Glutamatergic neuron (in vitro differentiated cells): ENCODE data around the gene GRHL3. TPM values are rescaled to one million over a fixed set of nuclear protein-coding genes. Genes with fewer than 3 reads are reported as not detected.

Source experiments
- DNase-seq: peaks from one replicate; pipeline ENCODE4 v3.0.0; 2022
- H3K27ac Mint-ChIP-seq: one replicate; pipeline ENCODE4 v1.8.0; 2020; ENCODE audit warnings: mild to moderate bottlenecking, mixed read lengths, inconsistent platforms; ENCODE audit not compliant: unreplicated experiment
- H3K27me3 Mint-ChIP-seq: one replicate; pipeline ENCODE4 v1.8.0; 2020; ENCODE audit warnings: mild to moderate bottlenecking, moderate library complexity, mixed read lengths, inconsistent platforms; ENCODE audit not compliant: unreplicated experiment
- H3K36me3 Mint-ChIP-seq: one replicate; pipeline ENCODE4 v1.8.0; 2020; ENCODE audit warnings: mild to moderate bottlenecking, mixed read lengths, inconsistent platforms; ENCODE audit not compliant: unreplicated experiment
- H3K4me1 Mint-ChIP-seq: one replicate; pipeline ENCODE4 v1.8.0; 2020; ENCODE audit warnings: mild to moderate bottlenecking, low read depth, mixed read lengths, inconsistent platforms; ENCODE audit not compliant: unreplicated experiment
- H3K4me3 Mint-ChIP-seq: one replicate; pipeline ENCODE4 v1.8.0; 2020; ENCODE audit warnings: mild to moderate bottlenecking, mixed read lengths, inconsistent platforms; ENCODE audit not compliant: unreplicated experiment
- H3K9me3 Mint-ChIP-seq: one replicate; pipeline ENCODE4 v1.8.0; 2020; ENCODE audit warnings: mild to moderate bottlenecking, moderate library complexity, mixed read lengths, inconsistent platforms; ENCODE audit not compliant: unreplicated experiment
- total RNA-seq: library from RNA; stranded (reverse); fragmentation: NEBNext Ultra II Directional; extraction: Animal tissue kit (Norgen Biotek cat#: 25700); gene quantifications from one replicate; pipeline ENCODE4 v1.2.1, GENCODE V29; 2021; ENCODE audit not compliant: unreplicated experiment
- TF ChIP-seq, protein P1 (sequence below): fragments of 200-600 bp; sonication (generic); IDR thresholded peaks from one replicate; pipeline ENCODE4 v1.5.0; 2021; ENCODE audit not compliant: partially characterized antibody, unreplicated experiment

The GRHL3 gene
- total RNA-seq, 1 donor from 2014 or later: 0.37 TPM

GRCh38 chr1:24321697-24322469, 2.7 kb downstream of the GRHL3 start:
- H3K27ac Mint-ChIP-seq: no peak overlapping the region

DNA sequence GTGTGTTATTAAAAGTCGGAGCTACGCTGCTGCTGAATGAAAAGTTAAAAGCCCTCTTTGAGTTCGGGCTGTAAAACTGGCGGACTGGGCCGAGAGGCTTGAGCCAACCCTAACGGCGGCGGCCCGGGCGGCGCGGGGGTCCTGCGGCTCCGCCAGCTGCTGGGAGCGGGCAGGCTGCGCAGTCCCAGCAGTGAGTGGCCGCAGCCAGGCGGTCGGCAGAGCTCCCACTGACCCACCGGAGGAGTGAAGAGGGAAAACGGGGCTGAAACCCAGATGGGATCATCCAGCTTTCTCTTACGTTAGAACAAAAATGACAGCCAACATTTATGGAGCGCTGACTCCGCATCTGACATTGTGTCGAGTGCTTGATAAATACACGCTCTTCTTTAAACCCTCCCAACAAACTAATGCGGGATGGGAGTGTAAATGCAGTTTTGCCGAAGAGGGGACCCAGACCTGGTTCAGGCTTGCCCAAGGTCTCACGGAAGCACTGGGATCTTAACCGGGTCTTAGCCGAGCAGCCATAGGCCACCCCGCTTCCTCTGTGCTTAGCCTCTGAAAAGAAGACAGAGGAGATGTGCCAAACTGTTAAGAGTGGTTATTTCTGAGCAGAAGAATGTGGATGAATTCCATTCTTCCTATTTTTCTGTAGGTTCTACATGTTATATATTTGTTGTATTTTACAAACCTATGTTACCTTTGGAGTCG, 3.5 kb downstream of the GRHL3 start:
- peak overlapping the region; percentile 90 for H3K4me3 Mint-ChIP-seq
- H3K36me3 Mint-ChIP-seq: no peaks in the 10 kb centered on the region
- peak; percentile 47 for DNase-seq
- peaks cover 4% of the 10 kb centered on the region for H3K27me3 Mint-ChIP-seq
- TF ChIP-seq, protein P1, sequence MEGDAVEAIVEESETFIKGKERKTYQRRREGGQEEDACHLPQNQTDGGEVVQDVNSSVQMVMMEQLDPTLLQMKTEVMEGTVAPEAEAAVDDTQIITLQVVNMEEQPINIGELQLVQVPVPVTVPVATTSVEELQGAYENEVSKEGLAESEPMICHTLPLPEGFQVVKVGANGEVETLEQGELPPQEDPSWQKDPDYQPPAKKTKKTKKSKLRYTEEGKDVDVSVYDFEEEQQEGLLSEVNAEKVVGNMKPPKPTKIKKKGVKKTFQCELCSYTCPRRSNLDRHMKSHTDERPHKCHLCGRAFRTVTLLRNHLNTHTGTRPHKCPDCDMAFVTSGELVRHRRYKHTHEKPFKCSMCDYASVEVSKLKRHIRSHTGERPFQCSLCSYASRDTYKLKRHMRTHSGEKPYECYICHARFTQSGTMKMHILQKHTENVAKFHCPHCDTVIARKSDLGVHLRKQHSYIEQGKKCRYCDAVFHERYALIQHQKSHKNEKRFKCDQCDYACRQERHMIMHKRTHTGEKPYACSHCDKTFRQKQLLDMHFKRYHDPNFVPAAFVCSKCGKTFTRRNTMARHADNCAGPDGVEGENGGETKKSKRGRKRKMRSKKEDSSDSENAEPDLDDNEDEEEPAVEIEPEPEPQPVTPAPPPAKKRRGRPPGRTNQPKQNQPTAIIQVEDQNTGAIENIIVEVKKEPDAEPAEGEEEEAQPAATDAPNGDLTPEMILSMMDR: no peak
- H3K9me3 Mint-ChIP-seq: no peaks in the 10 kb centered on the region
- no peak overlapping the region for H3K27ac Mint-ChIP-seq
- H3K4me1 Mint-ChIP-seq: peaks cover 12% of the 10 kb centered on the region

More at GRCh38 chr1:24321697-24322469, 2.7 kb downstream of the GRHL3 start:
- Mint-ChIP-seq H3K4me1 (peaks cover 12% of the 10 kb centered on the region), H3K4me3 (peak overlapping the region; percentile 90), H3K36me3 (no peaks in the 10 kb centered on the region), H3K9me3 (no peaks in the 10 kb centered on the region), H3K27me3 (peaks cover 4% of the 10 kb centered on the region)
- DNase-seq: peak; percentile 50
- TF ChIP-seq, protein P1: no peak

- peaks cover 4% of the 10 kb centered on the region for H3K27me3 Mint-ChIP-seq
- no peaks in the 10 kb centered on the region for H3K36me3 Mint-ChIP-seq
- TF ChIP-seq, protein P1: no peak
- H3K9me3 Mint-ChIP-seq: no peaks in the 10 kb centered on the region
- no peak overlapping the region for H3K4me3 Mint-ChIP-seq
- H3K4me1 Mint-ChIP-seq: peaks cover 10% of the 10 kb centered on the region
- no peak for DNase-seq
- no peak overlapping the region for H3K27ac Mint-ChIP-seq
These were observed 4.1 kb downstream of the GRHL3 start for GRCh38 chr1:24323281-24323680.

- Mint-ChIP-seq H3K27ac (no peak overlapping the region), H3K4me1 (no peaks in the 10 kb centered on the region), H3K36me3 (no peaks in the 10 kb centered on the region), H3K27me3 (peaks cover 4% of the 10 kb centered on the region), H3K9me3 (no peaks in the 10 kb centered on the region), H3K4me3 (no peak overlapping the region)
- no peak for DNase-seq
- TF ChIP-seq, protein P1: no peak
These were observed 5.7 kb downstream of the GRHL3 start for GRCh38 chr1:24324903-24325302.
